ENCODE data around the gene KLRC2.
"Not testable (repeated sequence)": the region's sequence is repeated elsewhere in the genome, so short reads cannot be mapped to it uniquely, and the experiment has no call there.

The KLRC2 gene

GRCh38 chr12:10404798-10405197 lies 31.0 kb downstream of the KLRC2 start:
- DNase-seq, result no peak

- no peak for DNase-seq
Observed at GRCh38 chr12:10400829-10401228, 35.0 kb downstream of the KLRC2 start.

- no peak for DNase-seq
Observed at GRCh38 chr12:10398168-10398567, 37.6 kb downstream of the KLRC2 start.

GRCh38 chr12:10397296-10397695 lies 38.5 kb downstream of the KLRC2 start:
- DNase-seq, result no peak

- not testable (repeated sequence) for DNase-seq
Observed at GRCh38 chr12:10396176-10396575, 39.6 kb downstream of the KLRC2 start.

GRCh38 chr12:10395390-10395998 lies 40.3 kb downstream of the KLRC2 start:
- no peak for DNase-seq

- DNase-seq, result not testable (repeated sequence)
Observed at GRCh38 chr12:10394531-10395152, 41.2 kb downstream of the KLRC2 start.

GRCh38 chr12:10393291-10393690 lies 42.5 kb downstream of the KLRC2 start:
- DNase-seq, result no peak

- DNase-seq, result peak in 1 of 2 experiments; percentile 47
Observed at GRCh38 chr12:10392394-10392930, 43.3 kb downstream of the KLRC2 start.

- DNase-seq, result not testable (repeated sequence)
Observed at GRCh38 chr12:10390991-10391390, 44.8 kb downstream of the KLRC2 start.

- no peak for DNase-seq
Observed at GRCh38 chr12:10389904-10390303, 45.9 kb downstream of the KLRC2 start, which contains the start of gene KLRK1. Gene KLRK1, minus strand, starts transcription at chr12:10390041. Its CDS starts 1,231 bp downstream, at chr12:10388810.

- DNase-seq, result no peak
Observed at GRCh38 chr12:10388624-10389413, 47.0 kb downstream of the KLRC2 start.

- DNase-seq, result not testable (repeated sequence)
Observed at GRCh38 chr12:10387498-10387897, 48.3 kb downstream of the KLRC2 start.

GRCh38 chr12:10386857-10387256 lies 49.0 kb downstream of the KLRC2 start:
- DNase-seq, result no peak

- DNase-seq, result no peak
Observed at GRCh38 chr12:10385166-10385613, 50.6 kb downstream of the KLRC2 start.

- no peak for DNase-seq
Observed at GRCh38 chr12:10384191-10384590, 51.6 kb downstream of the KLRC2 start.

- DNase-seq, result no peak
Observed at GRCh38 chr12:10381928-10382628, 53.7 kb downstream of the KLRC2 start.
